NCI-H226 (cell line): ENCODE measurements around the gene HIP1.
"Not testable (repeated sequence)": the region's sequence is repeated elsewhere in the genome, so short reads cannot be mapped to it uniquely, and the experiment has no call there.

ENCODE experiments used
- DNase-seq: peaks from one replicate; pipeline ENCODE4 v3.0.0-alpha.2; 2015

Gene HIP1

GRCh38 chr7:75712517-75713361 lies 26.0 kb downstream of the HIP1 start:
- DNase-seq, result no peak

DNA sequence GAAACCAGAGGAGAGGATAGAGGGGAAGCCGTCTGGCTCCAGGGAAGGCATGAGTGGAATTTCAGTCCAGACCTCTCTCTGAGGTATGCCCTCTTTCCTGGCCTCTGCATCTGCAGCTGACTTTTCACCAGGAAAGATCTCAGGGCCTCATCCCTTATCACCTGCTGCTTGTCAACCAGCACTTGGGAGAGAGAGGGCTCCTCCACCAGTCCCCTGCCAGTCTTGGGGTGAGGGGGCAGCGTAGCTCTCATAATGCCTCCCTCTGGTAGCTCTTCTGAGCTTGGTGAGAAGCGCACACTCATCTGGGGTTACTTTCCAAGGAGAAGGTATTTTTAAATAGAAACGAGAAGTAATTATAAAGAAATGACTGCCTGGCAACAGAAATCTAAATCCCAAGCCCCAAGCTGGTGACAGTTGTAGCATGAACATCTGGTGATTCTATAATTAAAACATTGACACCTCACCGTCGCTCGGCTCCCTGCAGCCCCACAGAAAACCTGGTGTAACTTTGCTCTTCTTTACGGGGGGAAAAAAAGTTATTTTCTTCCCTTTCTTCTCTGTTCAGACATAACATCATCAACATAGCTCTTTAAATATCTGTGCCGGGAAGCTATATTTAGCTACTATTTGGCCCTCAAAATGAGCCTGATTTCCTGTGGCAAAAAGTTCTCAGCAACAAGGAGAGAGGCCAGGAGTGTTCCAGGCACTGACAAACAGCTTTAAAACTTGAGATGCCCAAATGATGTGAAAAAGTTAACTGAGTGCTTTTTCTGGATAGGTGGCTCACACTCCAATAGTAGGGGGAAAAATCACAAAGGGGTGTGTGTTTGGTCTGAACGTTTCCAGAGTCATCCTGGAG lies 26.9 kb downstream of the HIP1 start:
- DNase-seq, result peak; percentile 43

DNA sequence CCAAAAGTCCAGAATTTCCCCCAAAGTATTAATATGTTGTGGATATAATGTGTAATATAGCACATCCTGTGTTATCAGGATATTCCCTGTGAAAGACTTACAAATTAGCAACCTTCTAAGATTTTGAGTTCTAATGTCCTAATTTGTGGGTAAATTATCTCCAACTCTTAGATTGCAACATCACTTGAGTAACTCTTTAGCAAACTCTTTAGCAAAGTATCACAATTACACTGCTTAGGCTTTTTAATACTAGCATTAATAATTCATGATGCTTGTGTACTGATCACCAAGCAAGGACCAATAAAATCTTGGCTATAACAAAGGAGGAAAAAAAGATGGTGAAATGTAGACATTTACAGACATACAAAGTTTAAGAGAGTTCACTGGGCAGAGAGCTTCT lies 27.7 kb downstream of the HIP1 start:
- DNase-seq, result no peak

DNA sequence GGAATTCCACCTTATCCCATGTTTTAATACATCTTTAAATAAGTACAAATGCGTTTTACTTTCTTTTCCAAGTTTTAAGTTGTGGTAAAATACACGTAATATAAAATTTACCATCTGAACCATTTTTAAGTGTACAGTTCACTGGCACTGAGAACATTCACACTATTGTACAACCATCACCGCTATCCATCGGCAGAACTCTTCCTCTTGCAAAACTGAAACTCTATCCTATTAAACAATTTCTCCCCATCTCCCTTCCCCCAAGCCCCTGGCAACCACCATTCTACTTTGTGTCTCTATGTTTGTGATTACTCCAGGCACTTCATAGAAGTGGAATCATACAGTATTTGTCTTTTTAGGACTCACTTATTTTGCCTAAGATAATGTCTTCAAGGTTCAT lies 33.8 kb downstream of the HIP1 start:
- DNase-seq, result no peak

- DNase-seq, result no peak
Measured at GRCh38 chr7:75702515-75702914, 36.2 kb downstream of the HIP1 start.

- DNase-seq, result no peak
Measured at GRCh38 chr7:75699993-75700392, 38.7 kb downstream of the HIP1 start.

DNA sequence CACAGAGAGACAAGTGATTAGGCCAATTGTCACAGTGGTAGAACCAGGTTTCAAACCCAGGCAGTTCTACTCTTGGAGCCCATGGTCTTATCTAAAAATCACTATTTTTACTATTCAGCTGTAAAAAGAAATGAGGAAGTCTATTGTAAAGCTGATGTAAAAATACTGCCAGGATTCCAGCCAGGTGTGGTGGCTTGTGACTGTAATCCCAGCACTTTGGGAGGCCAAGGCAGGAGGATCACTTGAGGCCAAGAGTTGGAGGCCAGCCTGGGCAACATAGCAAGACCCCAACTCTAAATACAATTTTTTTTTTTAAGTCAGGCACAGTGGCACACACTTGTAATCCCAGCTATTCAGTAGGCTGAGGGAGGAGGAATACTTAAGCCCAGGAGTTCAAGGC lies 40.4 kb downstream of the HIP1 start:
- no peak for DNase-seq

DNA sequence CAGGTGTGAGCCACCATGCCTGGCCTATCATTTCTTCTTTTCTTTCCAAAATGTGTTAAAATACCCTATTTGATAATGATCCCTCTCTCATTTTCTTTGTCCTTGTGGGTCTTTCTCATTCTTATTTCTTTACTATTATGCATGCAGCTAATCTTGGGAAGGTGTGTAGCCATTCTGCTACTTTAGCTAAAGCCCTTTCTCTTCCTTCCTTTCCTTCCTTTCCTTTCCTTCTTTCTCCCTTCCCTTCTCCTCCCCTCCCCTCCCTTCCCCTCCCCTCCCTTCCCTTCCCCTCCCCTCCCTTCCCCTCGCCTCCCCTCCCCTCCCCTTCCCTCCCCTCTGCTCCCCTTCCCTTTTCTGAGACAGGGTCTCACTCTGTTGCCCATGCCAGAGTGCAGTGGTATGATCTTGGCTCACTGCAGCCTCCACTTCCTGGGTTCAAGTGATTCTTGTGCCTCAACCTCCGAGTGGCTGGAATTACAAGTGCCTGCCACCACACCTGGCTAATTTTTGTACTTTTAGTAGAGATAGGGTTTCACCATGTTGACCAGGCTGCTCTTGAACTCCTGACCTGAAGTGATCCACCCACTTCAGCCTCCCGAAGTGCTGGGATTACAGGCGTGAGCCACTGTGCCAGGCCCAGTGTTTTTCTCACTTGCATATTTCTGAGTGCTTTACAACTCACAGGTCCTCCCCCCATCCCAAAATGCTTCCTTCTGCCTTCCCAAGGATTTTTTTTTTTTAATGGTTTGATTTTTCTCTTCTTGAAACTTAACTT lies 42.3 kb downstream of the HIP1 start:
- DNase-seq, result no peak

- no peak for DNase-seq
Measured at GRCh38 chr7:75694638-75695399, 43.9 kb downstream of the HIP1 start.

GRCh38 chr7:75693668-75694067 lies 45.1 kb downstream of the HIP1 start:
- DNase-seq, result not testable (repeated sequence)

- no peak for DNase-seq
Measured at GRCh38 chr7:75691793-75692543, 46.8 kb downstream of the HIP1 start.

DNA sequence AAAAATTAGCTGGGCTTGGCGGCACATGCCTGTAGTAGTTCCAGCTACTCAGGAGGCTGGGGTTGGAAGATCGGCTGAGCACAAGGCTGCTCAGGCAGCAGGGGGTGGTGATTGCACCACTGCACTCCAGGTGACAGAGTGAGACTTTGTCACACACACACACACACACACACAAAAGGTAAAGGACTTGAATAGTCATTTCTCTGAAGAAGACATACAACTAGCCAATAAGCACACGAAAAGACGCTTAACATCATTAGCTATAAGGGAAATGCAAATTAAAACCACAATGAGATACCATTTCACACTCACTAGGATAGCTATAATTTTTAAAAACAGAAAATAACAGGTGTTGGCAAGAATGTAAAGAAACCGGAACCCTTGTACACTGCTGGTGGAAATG lies 48.6 kb downstream of the HIP1 start:
- DNase-seq, result no peak

DNA sequence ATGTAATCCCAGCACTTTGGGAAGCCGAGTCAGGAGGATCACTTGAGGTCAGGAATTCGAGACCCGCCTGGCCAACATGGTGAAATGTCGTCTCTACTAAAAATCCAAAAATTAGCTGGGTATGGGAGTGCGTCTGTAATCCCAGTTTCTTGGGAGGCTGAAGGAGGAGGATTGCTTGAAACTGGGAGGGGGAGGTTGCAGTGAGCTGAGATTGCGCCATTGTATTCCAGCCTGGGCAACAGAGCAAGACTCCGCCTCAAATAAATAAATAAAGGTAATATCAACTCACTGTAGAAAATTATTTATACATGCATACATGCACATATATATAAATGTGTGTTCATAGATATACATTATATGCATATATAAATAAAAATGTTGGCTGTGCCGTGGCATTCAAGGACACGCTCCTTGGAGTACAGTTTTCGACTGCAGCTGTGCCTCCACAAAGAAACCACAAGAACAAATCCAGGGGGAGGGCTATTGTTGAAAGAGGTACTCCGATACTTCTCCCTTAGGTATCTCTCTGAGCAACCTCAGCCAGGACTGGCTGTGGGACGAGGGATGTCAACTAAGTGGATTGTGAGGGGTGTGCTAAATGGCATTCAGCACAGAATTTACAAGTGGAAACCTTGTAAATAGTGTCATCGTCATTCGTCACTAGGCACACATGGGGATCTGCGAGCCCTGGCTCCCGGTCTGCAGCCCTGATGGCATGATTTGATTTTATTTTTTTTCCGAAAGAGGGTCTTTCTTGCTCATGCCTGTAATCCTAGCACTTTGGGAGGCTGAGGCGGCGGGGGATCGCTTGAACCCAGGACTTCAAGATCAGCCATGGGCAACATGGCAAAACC lies 49.3 kb downstream of the HIP1 start:
- DNase-seq, result no peak

DNA sequence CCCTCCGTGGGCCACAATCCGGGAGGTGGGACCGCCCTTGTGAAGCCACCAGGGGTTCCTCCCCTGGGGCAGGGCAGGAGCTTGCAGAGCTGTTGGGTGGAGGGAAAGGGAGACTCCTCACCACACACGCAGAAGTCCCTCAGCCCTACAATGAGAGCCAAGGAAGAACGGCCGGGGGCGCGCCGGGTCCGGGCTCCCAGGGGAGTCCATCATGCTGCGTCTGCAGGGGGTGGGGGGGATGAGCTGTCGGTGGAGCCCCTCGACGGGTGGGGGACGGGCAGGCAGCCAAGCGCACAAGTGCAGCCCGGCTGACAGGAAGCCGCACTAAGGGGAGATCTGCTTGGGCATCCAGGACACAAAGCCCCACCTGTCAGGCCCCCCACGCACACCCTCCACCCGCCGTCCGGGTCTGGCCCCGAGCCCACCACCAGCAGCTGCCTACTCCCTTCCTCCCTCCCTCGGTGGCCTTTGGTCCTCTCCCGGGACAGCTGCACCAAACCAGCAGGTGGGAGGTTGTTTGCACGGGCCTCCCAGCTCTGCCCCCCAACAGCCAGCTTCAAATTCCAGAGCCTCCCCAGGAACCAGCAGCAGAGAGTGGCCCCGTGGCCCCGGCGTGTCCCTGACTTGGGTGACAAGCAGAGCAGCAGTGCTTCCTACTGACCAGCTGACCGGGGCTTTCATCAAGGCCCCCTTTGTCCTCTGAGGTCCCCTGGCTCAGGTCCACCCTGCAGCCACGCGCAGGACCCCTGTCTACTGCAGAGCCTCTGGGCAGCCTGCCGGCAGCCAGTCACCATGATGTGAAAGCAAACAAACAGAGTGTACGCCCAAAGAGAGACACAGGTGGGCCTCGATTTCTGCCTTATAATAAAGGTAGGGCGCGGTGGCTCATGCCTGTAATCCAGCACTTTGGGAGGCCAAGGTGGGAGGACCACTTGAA lies 50.3 kb downstream of the HIP1 start:
- no peak for DNase-seq

DNA sequence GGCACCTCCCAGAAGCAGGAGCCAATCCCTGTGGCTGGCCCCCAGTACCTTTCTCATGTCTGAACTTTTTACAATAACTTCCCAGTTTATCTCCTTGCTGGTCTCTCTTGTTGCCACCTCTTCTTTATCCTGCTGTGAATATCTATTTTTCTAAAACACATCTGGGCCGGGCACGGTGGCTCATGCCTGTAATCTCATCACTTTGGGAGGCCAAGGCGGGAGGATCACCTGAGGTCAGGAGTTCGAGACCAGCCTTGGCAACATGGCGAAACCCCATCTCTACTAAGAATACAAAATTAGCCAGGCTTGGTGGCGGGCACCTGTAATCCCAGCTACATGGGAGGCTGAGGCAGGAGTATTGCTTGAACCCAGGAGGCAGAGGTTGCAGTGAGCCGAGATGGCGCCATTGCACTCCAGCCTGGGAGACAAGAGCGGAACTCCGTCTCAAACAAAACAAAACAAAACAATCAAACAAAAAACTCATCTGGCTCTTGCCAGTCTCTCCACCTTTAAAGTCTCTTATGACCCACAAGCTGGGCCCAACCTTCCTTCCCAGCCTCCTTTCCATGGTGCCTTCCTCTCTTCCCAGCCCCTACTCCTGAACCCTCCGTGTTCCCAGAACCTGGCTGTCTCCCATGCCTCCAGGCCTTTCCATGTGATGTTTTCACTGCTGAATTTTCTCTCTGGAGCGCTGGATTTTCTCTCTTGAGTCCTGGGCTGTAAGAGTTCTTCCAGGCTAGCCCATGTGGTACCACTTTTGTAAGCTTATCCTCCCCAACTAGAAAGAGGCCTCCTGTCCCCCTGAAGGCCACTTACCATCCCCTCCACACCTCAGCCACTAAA lies 51.3 kb downstream of the HIP1 start:
- no peak for DNase-seq

DNA sequence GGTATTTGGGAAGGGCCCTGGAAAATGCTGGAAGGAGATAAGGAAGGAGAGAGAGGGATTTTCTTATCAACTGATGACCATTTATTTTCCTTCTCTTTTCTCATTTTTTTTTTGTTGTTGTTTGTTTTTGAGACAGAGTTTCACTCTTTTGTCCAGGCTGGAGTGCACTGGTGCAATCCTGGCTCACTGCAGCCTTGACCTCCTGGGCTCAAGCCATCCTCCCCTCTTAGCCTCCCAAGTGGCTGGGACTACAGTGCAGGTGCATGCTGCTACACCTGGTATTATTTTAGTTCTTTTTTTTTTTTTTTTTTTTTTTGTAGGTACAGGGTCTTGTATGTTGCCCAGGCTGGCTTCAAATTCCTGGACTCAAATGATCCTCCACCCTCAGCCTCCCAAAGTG lies 52.2 kb downstream of the HIP1 start:
- DNase-seq, result no peak

DNA sequence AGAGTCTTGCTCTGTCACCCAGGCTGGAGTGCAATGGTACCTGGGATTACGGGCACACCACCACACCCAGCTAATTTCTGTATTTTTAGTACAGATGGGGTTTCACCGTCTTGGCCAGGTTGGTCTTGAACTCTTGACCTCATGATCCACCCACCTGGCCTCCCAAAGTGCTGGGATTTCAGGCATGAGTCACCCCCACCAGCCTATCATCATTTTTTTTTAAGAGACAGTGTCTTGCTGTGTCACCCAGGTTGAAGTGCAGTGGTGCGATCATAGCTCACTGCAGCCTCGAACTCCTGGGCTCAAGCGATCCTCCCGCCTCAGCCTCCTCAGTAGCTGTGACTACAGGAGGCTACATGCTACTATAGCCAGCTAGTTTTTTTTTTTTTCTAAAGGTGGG lies 56.7 kb downstream of the HIP1 start:
- DNase-seq, result not testable (repeated sequence)

DNA sequence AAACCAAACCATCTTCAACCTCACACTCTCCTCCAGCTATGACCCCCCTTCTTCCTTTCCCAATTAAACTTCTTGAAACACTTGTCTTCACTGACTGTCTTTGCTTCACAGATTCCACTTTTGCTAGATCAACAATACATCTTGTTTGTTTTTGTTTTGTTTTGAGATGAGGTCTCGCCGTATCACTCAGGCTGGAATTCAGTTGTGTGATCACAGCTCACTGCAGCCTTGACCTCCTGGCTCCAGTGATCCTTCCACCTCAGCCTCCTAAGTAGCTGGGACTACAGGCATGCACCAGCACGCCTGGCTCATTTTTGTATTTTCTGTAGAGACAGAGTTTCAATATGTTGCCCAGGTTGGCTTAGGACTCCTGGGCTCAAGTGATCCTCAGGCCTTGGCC lies 59.7 kb downstream of the HIP1 start:
- DNase-seq, result no peak

GRCh38 chr7:75669579-75669978 lies 69.2 kb downstream of the HIP1 start:
- no peak for DNase-seq
